ENCODE data around the gene DHRSX. TPM values are rescaled to one million over a fixed set of nuclear protein-coding genes. Genes with fewer than 3 reads are reported as not detected.

DHRSX gene
- total and polyA plus RNA-seq, 2 of the 8 experiments (the other 6 are each of a cell fraction or from before 2014, with no cell fraction given), result 35.1 to 43.4 TPM

DNA sequence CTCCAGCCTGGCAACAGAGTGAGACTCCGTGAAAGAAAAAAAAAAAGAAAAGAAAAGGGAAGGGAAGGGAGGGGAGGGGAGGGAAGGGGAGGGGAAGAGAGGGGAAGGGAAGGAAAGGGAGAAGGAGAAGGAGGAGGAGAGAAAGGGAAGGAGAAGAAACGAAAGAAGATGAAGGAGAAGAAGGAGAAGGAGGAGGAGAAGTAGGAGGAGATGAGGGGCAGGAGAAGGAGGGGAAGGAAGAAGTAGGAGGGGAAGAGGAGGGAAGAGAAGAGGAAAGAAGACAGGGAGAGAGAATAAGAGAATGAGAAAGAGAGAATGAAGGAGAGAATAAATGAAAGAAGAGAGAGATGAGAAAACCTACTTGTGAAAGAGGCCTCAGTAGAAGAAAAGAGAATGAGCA is 170.3 kb downstream of the DHRSX start (continued):
- TF ChIP-seq, protein P1, sequence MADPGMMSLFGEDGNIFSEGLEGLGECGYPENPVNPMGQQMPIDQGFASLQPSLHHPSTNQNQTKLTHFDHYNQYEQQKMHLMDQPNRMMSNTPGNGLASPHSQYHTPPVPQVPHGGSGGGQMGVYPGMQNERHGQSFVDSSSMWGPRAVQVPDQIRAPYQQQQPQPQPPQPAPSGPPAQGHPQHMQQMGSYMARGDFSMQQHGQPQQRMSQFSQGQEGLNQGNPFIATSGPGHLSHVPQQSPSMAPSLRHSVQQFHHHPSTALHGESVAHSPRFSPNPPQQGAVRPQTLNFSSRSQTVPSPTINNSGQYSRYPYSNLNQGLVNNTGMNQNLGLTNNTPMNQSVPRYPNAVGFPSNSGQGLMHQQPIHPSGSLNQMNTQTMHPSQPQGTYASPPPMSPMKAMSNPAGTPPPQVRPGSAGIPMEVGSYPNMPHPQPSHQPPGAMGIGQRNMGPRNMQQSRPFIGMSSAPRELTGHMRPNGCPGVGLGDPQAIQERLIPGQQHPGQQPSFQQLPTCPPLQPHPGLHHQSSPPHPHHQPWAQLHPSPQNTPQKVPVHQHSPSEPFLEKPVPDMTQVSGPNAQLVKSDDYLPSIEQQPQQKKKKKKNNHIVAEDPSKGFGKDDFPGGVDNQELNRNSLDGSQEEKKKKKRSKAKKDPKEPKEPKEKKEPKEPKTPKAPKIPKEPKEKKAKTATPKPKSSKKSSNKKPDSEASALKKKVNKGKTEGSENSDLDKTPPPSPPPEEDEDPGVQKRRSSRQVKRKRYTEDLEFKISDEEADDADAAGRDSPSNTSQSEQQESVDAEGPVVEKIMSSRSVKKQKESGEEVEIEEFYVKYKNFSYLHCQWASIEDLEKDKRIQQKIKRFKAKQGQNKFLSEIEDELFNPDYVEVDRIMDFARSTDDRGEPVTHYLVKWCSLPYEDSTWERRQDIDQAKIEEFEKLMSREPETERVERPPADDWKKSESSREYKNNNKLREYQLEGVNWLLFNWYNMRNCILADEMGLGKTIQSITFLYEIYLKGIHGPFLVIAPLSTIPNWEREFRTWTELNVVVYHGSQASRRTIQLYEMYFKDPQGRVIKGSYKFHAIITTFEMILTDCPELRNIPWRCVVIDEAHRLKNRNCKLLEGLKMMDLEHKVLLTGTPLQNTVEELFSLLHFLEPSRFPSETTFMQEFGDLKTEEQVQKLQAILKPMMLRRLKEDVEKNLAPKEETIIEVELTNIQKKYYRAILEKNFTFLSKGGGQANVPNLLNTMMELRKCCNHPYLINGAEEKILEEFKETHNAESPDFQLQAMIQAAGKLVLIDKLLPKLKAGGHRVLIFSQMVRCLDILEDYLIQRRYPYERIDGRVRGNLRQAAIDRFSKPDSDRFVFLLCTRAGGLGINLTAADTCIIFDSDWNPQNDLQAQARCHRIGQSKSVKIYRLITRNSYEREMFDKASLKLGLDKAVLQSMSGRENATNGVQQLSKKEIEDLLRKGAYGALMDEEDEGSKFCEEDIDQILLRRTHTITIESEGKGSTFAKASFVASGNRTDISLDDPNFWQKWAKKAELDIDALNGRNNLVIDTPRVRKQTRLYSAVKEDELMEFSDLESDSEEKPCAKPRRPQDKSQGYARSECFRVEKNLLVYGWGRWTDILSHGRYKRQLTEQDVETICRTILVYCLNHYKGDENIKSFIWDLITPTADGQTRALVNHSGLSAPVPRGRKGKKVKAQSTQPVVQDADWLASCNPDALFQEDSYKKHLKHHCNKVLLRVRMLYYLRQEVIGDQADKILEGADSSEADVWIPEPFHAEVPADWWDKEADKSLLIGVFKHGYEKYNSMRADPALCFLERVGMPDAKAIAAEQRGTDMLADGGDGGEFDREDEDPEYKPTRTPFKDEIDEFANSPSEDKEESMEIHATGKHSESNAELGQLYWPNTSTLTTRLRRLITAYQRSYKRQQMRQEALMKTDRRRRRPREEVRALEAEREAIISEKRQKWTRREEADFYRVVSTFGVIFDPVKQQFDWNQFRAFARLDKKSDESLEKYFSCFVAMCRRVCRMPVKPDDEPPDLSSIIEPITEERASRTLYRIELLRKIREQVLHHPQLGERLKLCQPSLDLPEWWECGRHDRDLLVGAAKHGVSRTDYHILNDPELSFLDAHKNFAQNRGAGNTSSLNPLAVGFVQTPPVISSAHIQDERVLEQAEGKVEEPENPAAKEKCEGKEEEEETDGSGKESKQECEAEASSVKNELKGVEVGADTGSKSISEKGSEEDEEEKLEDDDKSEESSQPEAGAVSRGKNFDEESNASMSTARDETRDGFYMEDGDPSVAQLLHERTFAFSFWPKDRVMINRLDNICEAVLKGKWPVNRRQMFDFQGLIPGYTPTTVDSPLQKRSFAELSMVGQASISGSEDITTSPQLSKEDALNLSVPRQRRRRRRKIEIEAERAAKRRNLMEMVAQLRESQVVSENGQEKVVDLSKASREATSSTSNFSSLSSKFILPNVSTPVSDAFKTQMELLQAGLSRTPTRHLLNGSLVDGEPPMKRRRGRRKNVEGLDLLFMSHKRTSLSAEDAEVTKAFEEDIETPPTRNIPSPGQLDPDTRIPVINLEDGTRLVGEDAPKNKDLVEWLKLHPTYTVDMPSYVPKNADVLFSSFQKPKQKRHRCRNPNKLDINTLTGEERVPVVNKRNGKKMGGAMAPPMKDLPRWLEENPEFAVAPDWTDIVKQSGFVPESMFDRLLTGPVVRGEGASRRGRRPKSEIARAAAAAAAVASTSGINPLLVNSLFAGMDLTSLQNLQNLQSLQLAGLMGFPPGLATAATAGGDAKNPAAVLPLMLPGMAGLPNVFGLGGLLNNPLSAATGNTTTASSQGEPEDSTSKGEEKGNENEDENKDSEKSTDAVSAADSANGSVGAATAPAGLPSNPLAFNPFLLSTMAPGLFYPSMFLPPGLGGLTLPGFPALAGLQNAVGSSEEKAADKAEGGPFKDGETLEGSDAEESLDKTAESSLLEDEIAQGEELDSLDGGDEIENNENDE (IDR thresholded peaks at IDR 0.05; ENCODE audit: insufficient replicate concordance, low read length), result no peak
- no peak for TF ChIP-seq CEBPB (IDR thresholded peaks at IDR 0.05; ENCODE audit: low read depth, low read length)
- TF ChIP-seq SUZ12 (IDR thresholded peaks at IDR 0.05; ENCODE audit: low read length), result no peak
- no peak for TF ChIP-seq HDAC2 (IDR thresholded peaks at IDR 0.05; ENCODE audit: borderline replicate concordance in 1 of 2, low read depth in 2 of 2, low read length in 2 of 2)
- TF ChIP-seq TAF7 (optimal IDR thresholded peaks at IDR 0.05; ENCODE audit: borderline replicate concordance, low read depth, low read length), result no peak
- TF ChIP-seq EGR1 (IDR thresholded peaks at IDR 0.05; ENCODE audit: borderline replicate concordance, low read depth, low read length), result no peak
- TF ChIP-seq TCF12 (IDR thresholded peaks at IDR 0.05; ENCODE audit: low read depth, low read length), result no peak
- no peak for TF ChIP-seq KDM4A (IDR thresholded peaks at IDR 0.05; ENCODE audit: low read depth, low read length, severe bottlenecking)
- no peak for TF ChIP-seq BACH1 (IDR thresholded peaks at IDR 0.05; ENCODE audit: low read length)
- TF ChIP-seq CBX5 (IDR thresholded peaks at IDR 0.05; ENCODE audit: low read depth, low read length), result no peak
- no peak for TF ChIP-seq ASH2L (IDR thresholded peaks at IDR 0.05; ENCODE audit: low read length)
- no peak for TF ChIP-seq POLR2AphosphoS5 (IDR thresholded peaks at IDR 0.05; ENCODE audit: low read depth, low read length)
